Suprapubic skin (tissue), 4 donors: ENCODE data around the gene ECE1.

Source experiments
- EP300 ChIP-seq: sonication (generic); formaldehyde crosslinking; IDR thresholded peaks from one replicate; pipeline ENCODE4 v1.6.1; 2017; ENCODE audit warnings: antibody characterized with exemption
- POLR2A ChIP-seq, 2 donors: fragments of 450-650 bp; IDR thresholded peaks; one replicate each; pipeline ENCODE4 v1.6.1; 2017; ENCODE audit warnings: antibody characterized with exemption in 2 of 2, mild to moderate bottlenecking in 2 of 2, moderate library complexity in 2 of 2
- POLR2AphosphoS5 ChIP-seq, 3 donors: sonication (generic); formaldehyde crosslinking; IDR thresholded peaks; one replicate each; pipeline ENCODE4 v1.6.1; 2017; ENCODE audit warnings: antibody characterized with exemption in 3 of 3
- TF ChIP-seq, protein P1 (sequence below), 2 donors: fragments of 200-600 bp in 1 of 2; fragments of 450-650 bp in 1 of 2; sonication (generic) in 1 of 2; IDR thresholded peaks; one replicate each; pipeline ENCODE4 v1.5.1; 2016 to 2019; ENCODE audit warnings: antibody characterized with exemption in 2 of 2, mild to moderate bottlenecking in 1 of 2, moderate library complexity in 1 of 2

DNA sequence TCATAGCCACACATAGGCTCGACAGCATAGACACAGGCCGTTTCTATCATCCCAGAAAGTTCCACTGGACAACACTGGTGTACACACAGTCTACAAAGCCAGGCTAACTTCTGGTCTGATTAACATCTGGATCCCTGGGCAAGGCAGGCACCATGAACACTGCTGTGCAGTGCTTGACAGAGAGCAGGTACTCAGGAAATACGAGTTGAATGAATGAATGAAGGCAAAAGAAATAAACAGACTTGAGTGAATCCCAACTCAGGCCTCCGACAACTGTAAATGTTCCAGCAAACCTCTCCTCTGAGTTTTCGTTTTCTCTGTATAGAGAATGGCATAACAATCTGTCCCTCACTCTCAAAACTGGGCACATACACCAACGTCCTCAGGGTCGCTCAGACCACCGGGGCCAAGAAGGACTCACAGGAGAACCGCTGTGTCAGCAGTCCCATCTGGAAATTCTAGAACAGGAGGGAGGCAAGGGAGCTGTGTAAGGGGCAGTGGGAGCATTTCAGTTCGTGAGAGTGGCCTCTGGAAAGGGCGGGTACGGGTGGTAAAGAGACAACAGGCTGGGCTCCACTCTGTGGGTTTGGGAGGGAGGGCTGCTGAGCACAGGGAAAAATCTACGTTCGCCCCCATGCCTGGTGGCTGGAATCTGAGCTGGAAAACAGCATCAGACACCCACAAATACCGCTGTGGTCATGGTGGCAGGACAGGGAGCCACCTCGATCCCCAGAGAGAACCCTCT is 15.1 kb upstream of the ECE1 start:
- TF ChIP-seq, protein P1, sequence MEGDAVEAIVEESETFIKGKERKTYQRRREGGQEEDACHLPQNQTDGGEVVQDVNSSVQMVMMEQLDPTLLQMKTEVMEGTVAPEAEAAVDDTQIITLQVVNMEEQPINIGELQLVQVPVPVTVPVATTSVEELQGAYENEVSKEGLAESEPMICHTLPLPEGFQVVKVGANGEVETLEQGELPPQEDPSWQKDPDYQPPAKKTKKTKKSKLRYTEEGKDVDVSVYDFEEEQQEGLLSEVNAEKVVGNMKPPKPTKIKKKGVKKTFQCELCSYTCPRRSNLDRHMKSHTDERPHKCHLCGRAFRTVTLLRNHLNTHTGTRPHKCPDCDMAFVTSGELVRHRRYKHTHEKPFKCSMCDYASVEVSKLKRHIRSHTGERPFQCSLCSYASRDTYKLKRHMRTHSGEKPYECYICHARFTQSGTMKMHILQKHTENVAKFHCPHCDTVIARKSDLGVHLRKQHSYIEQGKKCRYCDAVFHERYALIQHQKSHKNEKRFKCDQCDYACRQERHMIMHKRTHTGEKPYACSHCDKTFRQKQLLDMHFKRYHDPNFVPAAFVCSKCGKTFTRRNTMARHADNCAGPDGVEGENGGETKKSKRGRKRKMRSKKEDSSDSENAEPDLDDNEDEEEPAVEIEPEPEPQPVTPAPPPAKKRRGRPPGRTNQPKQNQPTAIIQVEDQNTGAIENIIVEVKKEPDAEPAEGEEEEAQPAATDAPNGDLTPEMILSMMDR (IDR thresholded peaks at IDR 0.05), result no peak
- TF ChIP-seq POLR2A (IDR thresholded peaks at IDR 0.05), result no peak
- TF ChIP-seq POLR2AphosphoS5 (IDR thresholded peaks at IDR 0.05), result no peak
- TF ChIP-seq EP300, result no peak
